NCI-H748 (cell line): ENCODE measurements around the gene BAG2.

Experiments
- DNase-seq: peaks from one replicate; lab custom pipeline; 2025; ENCODE audit not compliant: unreplicated experiment; lab: John Stamatoyannopoulos, UW

The BAG2 gene

GRCh38 chr6:57173886-57174510 lies 1.9 kb downstream of the BAG2 start:
- no peak for DNase-seq

GRCh38 chr6:57174511-57174907 lies 2.4 kb downstream of the BAG2 start:
- DNase-seq, result no peak

DNA sequence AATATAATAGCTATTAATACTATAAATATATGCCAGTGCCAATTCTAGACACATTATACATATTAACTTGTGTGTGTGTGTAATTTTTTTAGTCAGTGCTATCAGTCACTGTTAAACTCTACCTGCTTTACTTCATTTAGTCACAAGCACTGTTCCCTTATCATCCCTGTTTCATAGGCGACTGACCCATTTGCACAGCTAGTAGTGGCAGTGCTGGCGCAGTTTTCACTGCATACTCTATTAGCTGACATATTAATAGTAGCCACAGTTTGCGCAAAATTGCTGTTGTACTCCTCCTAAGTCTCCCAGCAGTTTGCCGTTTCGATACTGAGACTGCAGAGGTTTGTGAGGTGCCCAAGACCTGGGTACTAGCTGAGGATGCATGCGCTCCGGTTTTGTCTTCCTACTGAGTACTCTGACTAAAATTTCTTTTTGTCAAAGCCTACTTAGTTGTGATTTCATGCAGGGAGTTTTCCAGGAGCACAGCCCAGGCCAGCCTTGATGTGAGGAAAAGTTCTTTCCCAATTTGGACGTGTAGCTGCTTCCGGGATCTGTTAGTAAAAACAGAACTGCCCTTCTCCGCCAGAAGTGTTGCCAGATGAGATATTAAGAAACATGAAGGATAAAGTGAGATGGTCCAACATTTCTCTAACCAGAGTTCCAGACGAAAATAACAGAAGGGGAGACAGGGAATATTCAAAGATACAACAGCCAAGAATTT lies 5.6 kb downstream of the BAG2 start:
- no peak for DNase-seq

- DNase-seq, result no peak
These were observed 8.5 kb downstream of the BAG2 start for GRCh38 chr6:57180596-57180995.

GRCh38 chr6:57182017-57182432 lies 9.9 kb downstream of the BAG2 start:
- no peak for DNase-seq

DNA sequence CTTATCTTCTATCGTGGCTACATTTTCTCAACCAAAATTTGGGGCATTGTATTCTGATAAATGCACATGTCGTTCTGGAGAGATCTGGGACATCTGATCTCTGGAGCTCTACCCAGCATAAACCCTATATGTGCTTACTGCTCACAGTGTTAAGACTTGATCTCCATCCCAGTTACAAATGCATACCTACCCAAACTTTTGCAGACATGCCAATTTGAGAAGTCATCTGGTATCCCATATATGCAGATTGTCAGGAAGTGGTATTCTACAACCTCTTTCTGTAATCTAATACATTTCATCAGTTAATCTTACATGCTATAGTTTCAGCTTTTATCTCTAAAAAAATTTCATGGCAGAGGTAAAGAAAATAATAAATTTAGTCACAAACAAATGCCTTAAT lies 11.2 kb downstream of the BAG2 start:
- no peak for DNase-seq

DNA sequence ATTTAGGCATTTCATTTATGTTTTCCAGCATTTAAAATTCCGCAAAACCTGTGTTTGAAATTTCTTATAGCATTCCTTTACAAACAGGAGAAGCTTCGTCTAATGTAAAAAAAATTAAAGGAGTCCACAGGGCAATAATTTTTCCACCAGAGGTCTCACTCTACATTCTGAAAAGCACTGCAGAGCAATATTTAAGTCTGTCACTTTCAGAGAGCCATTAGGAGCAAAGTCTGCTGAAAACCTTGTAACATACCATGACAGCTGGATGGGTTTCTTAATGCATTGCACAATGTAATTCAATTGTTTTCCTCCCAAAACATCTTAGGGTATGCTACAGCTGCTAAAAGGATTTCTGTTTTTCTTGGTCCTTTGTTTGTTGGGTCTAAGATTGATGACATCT lies 18.0 kb downstream of the BAG2 start:
- DNase-seq, result no peak

GRCh38 chr6:57193177-57193576 lies 21.1 kb downstream of the BAG2 start:
- DNase-seq, result no peak

DNA sequence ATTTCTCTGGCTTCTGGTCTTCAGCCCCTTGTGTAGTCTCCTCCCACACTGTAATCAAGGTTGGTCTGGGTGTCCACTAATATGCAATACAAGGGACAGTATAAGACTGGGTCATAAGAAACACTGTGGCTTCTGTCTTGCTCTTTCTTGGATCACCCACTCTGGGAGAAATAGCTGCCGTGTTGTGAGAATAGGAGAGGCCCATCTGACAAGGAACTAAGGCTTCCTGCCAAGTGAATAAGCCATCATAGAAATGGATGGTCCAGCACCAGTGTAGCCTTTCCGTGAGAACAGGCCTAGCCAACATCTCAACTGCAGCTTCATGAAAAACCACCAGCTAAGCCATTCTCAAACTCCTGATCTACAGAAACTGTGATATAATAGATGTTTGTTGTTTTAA lies 23.3 kb downstream of the BAG2 start:
- no peak for DNase-seq

GRCh38 chr6:57198926-57199636 lies 27.0 kb downstream of the BAG2 start:
- DNase-seq, result peak; percentile 18

DNA sequence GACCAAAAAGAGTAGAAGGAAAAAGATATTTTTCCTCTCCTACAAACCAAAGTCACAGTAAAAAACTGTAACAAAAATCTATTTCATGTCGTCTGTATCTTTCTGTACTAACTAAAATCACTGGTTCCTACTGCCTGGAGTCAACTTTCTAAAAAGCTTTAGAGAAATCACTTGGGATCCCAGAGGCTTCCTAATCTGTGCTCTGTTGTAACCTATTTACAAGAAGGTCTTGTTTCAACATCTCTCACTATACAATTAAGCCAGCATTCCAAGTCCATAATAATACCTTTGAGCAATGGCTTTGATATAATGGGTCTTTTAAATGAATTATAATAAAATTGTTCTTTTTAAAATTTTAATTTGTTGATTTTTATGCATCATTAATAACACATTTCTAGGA lies 29.6 kb downstream of the BAG2 start:
- no peak for DNase-seq

GRCh38 chr6:57205550-57206328 lies 33.6 kb downstream of the BAG2 start:
- DNase-seq, result no peak

- no peak for DNase-seq
These were observed 35.0 kb downstream of the BAG2 start for GRCh38 chr6:57207141-57207540.

DNA sequence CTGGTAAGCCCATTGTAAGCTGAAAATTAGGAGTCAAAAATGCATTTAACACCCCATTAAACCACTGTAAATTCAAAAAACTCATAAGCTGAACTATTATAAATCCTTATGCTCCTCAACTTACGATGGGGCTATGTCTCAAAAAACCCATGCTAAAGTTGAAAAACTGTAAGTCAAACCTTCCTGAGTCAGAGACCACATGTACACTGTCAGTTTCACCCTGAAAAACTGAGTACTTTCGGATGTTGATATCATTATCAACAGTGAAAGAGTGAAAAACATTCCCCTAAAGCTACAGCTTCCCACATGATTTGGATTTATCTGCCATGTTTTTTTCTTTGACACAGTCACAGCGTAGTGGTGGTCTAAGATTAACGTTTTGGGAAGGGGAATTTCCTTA lies 35.7 kb downstream of the BAG2 start:
- no peak for DNase-seq

DNA sequence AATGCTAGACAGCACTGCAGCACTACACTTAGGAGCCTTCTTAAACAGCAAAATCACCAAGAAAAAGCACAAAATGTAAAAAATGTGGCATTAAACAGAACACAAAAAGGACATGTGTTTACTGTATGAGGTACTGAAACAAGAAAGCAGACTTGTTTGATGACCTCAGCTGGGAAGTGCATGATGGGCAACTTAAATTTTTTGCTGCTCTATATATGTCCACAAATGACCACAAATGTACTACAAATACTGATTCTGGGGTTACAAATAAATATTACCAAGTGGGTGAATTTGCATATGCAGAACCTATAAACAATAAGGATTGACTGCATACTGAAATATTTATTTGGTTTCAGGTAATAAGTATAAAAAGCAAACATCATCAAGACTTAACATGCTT lies 36.9 kb downstream of the BAG2 start:
- DNase-seq, result no peak

DNA sequence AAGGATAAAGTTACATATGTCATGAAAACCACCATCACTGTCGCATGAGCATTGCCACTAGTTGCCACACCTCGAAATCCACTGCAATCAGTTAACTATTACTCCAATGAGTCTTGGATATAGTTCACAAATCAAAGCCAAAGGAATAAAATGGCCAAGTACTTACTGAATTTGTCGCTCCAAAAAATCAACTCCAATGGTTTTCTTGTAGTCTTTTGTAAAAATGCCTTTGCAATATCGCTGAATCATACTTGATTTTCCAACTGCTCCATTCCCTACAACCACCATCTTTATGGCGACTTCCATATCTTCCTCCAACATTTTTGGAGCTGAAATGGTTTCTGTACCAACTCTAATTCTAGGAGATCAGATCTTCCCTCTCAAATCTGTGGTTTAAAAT lies 37.9 kb downstream of the BAG2 start:
- DNase-seq, result no peak

DNA sequence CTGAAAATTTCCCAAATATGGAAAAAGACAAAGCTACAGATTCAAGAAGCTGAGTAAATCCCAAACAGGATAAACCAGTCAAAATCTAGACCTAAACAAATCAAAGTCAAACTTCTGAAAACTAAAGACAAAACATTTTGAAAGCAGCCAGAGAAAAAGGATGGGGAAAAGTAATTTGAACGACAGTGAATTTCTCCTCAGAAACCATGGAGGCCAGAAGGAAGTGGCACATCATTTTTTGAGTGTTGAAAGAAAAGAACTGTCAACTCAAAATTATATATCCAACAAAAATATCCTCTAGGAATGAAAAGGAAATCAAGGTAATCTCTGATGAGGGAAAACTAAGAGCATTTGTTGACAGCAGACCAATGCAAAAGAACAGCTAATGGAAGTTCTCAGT lies 43.1 kb downstream of the BAG2 start:
- DNase-seq, result no peak

- DNase-seq, result no peak
These were observed 44.3 kb downstream of the BAG2 start for GRCh38 chr6:57216235-57217101.

GRCh38 chr6:57217270-57217669 lies 45.1 kb downstream of the BAG2 start:
- DNase-seq, result no peak

DNA sequence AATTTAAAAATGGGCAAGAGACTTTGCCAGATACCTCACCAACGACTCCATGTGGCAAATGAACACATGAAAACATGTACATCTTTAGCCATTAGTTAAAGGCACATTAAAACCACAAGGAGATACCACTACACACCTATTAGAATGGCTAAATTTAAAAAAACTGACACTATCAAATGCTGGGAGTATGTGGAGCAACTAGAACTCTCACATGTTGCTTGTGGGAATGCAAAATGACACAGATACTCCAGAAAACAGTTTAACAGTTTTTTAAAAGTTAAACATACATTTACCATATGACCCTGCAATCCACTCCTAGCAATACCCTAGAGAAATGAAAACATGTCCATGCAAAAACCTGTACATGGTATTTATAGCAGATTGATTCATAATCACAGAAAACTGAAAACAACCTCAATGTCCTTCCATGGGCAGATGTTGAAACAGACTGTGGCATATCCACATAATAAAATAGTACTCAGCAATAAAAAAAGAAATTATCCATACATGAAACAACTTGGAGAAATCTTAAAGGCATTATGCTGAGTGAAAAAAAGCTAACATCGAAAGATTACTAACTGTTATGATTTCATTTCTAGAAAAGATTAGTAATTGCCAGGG lies 48.1 kb downstream of the BAG2 start:
- no peak for DNase-seq
